ENCODE results near the gene PRDM5.

DNA sequence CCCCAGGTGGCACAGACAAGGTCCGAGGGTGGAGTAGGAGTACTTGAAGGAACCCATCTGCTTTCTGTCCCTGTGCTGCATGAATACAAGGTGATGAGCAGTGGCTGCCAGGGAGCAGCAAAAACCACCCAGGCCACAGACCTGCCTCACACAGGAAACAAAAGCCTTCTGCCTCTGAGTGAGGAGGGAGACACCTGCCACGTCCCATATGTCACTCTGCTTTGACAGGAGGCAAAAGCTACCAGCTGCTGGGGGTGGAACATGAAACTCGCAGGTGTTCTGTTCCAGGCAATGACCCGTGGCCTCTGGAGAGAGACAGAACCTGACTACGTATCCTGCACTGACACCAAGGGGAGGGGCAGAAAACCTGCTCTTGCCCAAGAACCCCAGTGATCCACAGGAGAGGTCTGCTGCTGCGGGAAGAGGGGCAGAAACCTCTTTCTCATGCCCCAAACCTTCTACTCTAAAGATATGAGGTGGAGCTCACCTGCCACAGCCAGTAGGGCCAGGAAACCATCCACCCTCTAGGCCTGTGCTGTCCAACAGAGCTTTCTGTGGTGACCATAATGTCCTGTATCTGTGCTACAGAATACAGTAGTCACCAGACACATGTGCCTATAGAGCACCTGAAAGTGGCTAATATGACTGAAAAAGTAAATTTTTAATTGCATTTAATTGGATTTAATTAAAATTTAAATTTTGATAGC, 172.9 kb downstream of the PRDM5 start:
- TF ChIP-seq, protein P1, sequence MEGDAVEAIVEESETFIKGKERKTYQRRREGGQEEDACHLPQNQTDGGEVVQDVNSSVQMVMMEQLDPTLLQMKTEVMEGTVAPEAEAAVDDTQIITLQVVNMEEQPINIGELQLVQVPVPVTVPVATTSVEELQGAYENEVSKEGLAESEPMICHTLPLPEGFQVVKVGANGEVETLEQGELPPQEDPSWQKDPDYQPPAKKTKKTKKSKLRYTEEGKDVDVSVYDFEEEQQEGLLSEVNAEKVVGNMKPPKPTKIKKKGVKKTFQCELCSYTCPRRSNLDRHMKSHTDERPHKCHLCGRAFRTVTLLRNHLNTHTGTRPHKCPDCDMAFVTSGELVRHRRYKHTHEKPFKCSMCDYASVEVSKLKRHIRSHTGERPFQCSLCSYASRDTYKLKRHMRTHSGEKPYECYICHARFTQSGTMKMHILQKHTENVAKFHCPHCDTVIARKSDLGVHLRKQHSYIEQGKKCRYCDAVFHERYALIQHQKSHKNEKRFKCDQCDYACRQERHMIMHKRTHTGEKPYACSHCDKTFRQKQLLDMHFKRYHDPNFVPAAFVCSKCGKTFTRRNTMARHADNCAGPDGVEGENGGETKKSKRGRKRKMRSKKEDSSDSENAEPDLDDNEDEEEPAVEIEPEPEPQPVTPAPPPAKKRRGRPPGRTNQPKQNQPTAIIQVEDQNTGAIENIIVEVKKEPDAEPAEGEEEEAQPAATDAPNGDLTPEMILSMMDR (conservative IDR thresholded peaks at IDR 0.05) = no peak
- TF ChIP-seq EZH2 (IDR thresholded peaks at IDR 0.05; ENCODE audit: low read depth) = no peak
